Left renal pelvis (tissue), 4 donors: Measurements from ENCODE around the gene BID. TPM values are rescaled to one million over a fixed set of nuclear protein-coding genes. Genes with fewer than 3 reads are reported as not detected.

Experiments used
- DNase-seq, 4 donors: peaks; one replicate each; pipeline ENCODE4 v3.0.0-alpha.2; 2013; ENCODE audit warnings: low read depth in 4 of 4, low spot score in 3 of 4
- polyA plus RNA-seq, 4 donors: library from polyadenylated mRNA; unstranded; fragments of 120-200 nt; gene quantifications; one replicate each; pipeline ENCODE4 v1.2.1, GENCODE V29; 2013; ENCODE audit not compliant: insufficient read length in 4 of 4

Gene BID
- 10 to 100 TPM; 10.9 to 25.4 (median 17.2) TPM for polyA plus RNA-seq

- DNase-seq: no peak
These were observed at the start of gene BID for GRCh38 chr22:17774206-17774925. Gene BID, minus strand, starts transcription at chr22:17774469. Its CDS starts 24,353 bp downstream, at chr22:17750116.

DNA sequence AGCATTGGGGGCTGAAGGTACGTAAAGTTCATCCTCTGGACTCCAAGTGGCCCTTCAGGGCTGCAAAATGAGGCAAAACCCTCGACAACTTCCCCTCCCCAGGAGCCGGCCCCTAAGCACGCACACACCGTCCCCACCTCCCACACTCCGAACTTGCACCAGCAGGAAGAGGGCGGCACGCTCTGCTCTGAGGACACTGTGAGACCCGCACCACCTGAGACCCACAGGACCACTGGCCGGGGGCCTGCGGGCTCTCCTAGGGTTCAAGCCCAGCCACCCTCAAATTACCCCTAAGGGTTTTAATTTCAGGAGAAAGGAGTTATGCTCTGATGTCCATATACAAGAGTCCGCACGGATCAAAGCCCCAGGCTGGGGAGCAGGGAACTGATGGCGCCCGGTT, 49.7 kb upstream of the BID start:
- no peak for DNase-seq

DNA sequence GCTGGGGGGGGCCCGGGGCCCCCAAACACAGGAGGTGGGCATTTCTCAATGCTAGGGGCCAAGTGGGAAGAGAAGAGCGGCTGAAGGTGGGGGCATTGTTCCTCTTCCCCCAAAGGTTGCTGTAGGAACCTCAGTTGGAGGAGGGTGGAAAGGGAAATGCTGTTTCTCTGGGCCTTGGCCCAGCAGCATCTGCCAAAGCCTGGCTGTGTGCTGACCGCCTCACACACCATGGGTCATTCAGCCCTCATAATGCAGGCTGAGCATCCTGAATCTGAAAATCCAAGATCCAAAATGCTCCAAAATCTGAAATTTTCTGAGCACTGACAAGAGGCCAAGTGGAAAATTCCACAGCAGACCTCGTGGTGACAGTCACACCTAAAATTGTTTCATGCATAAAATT, 49.0 kb upstream of the BID start:
- DNase-seq: no peak

DNA sequence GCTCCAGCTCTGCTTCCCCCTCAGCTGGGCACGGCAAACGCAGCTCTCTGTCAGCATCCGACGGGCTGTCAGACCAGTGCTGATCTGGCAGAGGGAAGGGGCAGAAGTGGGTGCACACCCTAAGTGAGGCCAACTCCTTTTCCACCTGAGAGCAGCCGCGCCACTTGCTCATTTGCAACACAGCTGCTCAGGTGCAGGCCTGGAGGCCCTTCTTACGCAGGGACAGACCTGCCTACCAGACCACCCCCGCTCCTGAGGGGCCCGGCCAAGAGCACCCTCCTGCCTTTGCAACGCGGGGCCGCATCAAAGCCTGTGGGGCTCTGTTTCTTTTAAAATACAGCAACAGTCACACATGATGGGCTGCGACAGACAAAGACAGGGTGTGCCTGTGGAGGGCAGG, 47.8 kb upstream of the BID start:
- DNase-seq: no peak

- no peak for DNase-seq
These were observed 46.7 kb upstream of the BID start for GRCh38 chr22:17820879-17821439.

DNA sequence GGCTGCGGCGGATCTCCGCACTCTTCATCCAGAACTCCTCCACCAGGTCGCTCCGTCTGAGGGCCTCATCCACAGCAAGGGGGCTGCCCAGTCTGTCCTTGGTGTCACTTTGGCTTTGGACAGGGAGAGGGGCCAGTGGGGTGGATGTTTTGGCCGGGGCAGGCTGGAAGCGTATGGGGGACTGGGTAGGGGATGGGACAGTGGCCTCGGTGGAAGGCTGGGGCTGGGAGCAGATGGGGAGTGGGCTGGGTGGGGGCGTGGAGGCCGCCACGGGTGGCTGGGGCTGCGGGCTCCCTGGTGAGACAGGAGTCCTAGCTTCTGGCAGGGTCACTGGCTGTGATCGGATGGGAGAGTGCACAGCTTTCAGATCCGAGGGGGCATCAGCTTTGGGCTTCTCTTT, 44.4 kb upstream of the BID start:
- no peak for DNase-seq

DNA sequence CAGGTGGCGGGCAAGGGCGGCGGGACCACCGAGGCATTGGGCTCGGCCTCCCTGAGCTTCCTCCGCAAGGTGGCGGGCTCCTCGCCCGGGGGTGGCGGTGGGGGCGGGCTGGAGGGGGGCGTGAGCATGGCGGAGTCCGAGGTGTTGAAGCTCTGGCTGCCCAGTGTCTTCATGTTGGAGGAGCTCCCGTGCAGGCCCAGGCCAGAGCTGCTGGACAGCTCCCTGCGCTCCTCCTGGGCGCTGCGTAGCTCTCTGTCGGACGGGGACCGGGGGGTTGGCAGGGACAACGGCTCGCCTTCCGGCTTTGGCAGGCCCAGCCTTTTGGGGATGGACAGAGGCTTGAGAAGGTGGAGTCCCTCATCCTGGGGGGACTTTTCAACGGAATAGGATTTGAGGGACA, 43.9 kb upstream of the BID start:
- no peak for DNase-seq

DNA sequence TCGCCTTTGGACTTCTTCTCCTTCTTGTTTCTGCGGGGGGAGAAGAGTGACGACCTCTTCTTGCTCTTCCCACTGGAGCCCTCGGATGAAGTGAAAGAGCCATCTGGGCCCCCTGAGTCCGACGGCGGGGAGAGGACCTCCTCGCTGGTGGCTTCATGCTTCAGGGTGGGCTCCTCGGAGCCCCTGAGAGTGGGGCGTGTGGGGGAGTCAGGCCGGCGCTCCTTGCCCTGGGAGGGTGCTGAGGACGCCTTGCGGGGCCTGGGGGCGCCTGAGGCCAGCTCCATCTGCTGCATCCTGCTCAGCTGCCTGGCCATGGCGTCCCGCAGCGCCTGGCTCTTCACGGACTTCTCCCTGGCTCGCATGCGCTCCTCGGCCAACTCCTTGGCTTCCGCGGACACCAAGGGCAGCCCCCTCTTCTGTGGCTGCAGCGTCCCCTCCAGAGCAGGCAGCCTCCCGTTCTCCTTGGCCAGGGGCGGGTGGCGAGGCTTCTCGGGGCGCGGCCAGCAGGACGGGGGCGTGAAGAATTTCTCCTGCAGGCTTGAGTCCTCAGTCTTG, 43.3 kb upstream of the BID start:
- DNase-seq: no peak

- no peak for DNase-seq
These were observed 42.8 kb upstream of the BID start for GRCh38 chr22:17817079-17817478.

DNA sequence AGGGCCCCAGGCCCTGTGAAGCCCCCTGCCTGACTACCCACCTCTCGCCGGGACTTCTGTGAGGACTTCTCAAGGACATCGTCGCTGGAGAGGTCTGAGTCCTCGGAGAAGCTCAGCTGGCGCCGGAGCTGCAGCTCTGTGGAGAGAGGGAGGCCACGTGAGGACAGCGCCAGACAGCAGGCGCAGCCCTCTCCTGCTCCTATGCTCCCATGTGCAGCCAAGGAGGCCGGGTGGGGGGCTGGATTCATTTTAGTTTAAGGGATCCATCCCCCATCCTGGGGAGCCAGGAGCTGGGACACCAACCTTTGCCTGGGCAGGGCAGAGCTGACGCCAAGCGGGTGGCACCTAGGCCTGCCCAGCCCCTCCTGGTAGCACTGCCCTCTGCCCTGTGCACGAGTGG, 42.4 kb upstream of the BID start:
- no peak for DNase-seq

GRCh38 chr22:17815703-17816254, 41.5 kb upstream of the BID start:
- DNase-seq: no peak

DNA sequence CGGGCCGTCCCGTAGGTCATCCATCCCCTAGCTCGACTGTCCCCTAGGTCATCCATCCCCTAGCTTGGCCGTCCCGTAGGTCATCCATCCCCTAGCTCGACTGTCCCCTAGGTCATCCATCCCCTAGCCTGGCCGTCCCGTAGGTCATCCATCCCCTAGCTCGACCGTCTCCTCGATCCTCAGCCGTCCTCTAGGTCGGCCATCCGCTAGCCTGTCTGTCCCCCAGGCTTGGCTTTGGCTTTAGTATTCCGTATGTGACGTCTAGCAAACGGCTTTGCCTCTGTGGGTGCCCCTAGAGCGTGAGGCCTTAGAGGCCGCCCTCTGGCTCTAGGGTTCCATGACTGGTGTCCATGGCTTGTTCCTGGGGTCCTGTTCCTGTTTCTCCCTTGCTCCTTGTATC, 40.6 kb upstream of the BID start:
- DNase-seq: no peak

DNA sequence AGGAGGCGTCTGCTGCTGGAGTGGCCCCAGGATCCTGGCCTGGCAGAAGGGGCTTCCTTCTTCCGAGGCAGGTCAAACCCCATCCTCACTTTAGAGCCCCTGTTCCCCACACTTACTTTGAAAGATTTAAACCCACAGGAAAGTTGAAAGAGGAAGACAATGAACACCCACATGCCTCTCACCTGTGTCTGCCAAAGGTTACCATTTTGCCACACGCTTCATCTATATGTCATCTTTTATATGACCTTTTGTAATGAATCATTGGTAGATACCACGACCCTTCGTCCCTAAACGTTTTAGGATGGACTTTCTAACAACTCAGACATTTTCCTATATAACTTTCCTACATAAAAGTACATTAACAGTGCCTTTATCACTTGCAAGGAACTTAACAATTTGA, 39.8 kb upstream of the BID start:
- no peak for DNase-seq

GRCh38 chr22:17811119-17811518, 36.9 kb upstream of the BID start:
- no peak for DNase-seq

DNA sequence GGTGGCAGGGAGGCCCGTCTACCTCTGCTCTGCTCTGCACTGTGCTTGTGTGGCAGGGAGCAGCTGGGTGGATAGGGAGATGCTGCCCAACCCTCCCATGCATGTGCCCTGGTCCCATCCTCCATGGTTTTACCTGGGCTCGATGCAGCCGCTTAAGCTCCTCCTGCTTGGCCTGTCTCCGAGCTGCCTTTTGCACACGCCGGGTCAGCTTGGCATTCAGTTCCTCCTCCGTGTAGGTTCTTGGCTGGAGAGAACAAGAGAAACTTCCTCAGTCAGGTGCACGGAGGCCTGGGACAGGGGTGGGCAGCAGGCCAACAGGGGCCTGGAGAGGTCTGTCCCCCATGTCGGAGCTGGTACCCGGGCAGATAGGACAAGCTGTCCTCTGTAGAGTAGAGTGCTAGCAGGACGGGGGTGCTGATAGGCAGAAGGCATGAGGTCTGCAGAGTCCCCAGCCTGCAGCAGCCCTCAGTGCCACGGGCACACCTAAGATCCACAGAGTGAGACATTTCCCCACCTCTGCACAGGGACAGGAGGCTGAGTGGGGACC, 36.4 kb upstream of the BID start:
- no peak for DNase-seq

- no peak for DNase-seq
These were observed 34.6 kb upstream of the BID start for GRCh38 chr22:17808693-17809403.

- DNase-seq: no peak
These were observed 33.5 kb upstream of the BID start for GRCh38 chr22:17807578-17808410.

DNA sequence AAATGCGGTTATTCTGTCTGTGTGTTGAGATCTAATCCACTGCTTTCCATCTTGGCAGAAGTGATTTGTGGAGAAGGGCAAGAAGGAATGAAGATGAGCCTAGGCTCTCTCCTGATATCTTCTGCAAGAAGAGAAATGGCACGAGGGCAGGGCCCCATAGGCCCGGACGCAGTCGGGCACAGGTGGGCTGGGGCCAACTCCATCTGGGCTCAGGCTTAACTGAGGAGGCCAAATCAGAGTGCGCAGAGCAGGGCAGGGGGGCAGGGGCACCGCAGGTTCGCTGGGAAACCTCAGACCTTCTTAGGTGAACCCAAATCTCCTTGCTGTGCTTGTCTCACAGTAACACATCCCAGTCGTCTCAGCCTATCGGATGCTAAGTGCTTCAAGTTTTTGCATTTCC, 32.8 kb upstream of the BID start:
- no peak for DNase-seq

GRCh38 chr22:17806437-17806836, 32.2 kb upstream of the BID start:
- no peak for DNase-seq
